Right hindlimb (tissue), 1 donor: ENCODE data around the gene CSHL1.
"Not testable (repeated sequence)": the region's sequence is repeated elsewhere in the genome, so short reads cannot be mapped to it uniquely, and the experiment has no call there.

Source experiments
- DNase-seq: peaks from one replicate; pipeline ENCODE4 v3.0.0-alpha.2; 2018

The CSHL1 gene

DNA sequence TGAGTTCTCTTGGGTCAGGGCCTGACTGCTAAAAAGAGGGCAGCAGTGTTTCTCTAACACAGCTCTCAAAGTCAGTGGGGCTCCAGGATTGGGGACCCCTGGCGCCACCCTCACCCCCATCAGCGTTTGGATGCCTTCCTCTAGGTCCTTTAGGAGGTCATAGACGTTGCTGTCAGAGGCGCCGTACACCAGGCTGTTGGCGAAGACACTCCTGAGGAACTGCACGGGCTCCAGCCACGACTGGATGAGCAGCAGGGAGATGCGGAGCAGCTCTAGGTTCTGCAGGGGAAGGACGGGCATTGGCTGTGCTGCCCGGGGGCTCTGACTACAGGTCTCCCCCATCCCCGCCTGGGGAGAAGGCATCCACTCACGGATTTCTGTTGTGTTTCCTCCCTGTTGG, 6.6 kb upstream of the CSHL1 start:
- no peak for DNase-seq

GRCh38 chr17:63917206-63917605, 6.1 kb upstream of the CSHL1 start:
- not testable (repeated sequence) for DNase-seq

GRCh38 chr17:63916566-63917185, 5.6 kb upstream of the CSHL1 start:
- no peak for DNase-seq

DNA sequence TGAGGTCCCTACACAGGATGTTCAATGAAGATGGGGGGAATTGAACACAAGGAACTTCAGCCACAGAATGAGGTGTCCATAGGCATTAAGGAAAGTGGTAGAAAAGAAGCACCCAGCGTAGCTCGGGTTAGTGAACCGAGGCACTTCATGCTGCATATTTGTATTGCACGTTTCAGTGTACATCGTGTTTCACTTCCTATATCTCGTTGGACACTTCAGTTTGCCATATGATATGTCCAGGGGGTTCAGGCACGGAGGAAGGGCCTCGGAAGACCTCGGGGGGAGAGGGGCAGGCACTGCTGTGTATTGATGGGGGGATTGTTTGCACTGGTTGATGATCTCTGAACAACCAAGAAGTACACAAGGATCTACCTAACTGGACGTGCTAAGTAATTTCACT, 4.7 kb upstream of the CSHL1 start:
- not testable (repeated sequence) for DNase-seq

DNA sequence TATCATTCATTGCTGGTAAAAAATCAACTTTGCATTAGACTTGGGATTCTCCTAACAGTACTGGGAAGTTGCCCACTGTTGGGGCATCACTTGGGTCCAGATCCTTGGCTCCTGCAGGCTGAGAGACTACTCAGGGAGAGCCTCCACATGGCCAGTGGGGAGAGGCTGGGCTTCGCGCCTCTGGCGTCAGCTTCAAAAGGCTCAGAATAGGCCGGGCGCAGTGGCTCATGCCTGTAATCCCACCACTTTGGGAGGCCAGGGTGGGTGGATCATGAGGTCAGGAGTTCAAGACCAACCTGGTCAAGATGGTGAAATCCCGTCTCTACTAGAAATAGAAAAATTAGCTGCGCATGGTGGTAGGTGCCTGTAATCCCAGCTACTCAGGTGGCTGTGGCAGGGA, 3.4 kb upstream of the CSHL1 start:
- no peak for DNase-seq

DNA sequence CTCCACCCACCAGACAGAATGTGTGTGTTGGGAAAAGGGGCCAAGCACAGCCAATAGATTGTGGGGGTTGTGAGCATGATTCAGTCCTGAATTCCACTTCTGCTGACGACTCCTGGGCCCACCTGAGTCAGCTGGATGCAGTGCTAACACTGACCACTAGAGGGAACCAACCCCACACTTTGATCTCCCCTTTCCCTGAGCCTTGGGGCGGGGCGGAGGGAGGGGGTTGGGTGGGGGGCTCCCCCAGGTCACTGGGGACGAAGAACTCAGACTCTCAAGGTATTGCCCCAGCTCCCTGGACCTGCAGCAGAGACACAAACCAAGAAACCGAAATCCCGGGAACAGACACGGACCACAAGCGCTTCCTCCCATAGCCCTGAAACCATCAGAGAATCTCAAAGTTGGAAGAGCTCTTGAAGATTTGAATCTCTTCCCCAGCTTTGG, 621 bp upstream of the CSHL1 start:
- peak; percentile 42 for DNase-seq

GRCh38 chr17:63910096-63910495, 962 bp downstream of the CSHL1 start:
- no peak for DNase-seq

DNA sequence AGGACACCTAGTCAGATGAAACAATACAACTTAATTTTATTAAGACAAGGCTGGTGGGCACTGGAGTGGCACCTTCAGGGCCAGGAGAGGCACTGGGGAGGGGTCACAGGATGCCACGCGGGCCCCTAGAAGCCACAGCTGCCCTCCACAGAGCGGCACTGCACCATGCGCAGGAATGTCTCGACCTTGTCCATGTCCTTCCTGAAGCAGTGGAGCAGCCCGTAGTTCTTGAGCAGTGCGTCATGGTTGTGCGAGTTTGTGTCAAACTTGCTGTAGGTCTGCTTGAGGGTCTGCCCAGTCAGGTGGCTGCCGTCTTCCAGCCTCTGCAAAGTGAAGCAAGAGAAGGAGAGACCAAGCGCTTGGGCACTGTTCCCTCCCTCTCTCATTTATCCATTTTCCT, 1.5 kb downstream of the CSHL1 start:
- not testable (repeated sequence) for DNase-seq

GRCh38 chr17:63907161-63907778, 3.8 kb downstream of the CSHL1 start:
- not testable (repeated sequence) for DNase-seq

DNA sequence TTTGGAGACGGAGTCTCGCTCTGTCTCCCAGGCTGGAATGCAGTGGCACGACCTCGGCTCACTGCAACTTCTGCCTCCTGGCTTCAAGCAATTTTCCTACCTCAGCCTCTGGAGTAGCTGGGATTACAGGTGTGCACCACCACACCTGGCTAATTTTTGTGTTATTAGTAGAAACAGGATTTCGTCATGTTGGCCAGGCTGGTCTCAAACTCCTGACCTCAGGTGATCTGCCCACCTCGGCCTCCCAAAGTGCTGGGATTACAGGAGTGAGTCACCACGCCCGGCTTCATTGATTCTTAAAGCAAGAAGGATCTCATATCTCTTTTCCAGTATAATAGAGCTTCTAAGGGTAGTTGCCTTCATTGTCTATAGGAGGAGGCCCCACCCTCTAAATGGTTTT, 6.3 kb downstream of the CSHL1 start:
- DNase-seq, result not testable (repeated sequence)

GRCh38 chr17:63903787-63904201, 7.3 kb downstream of the CSHL1 start:
- not testable (repeated sequence) for DNase-seq

DNA sequence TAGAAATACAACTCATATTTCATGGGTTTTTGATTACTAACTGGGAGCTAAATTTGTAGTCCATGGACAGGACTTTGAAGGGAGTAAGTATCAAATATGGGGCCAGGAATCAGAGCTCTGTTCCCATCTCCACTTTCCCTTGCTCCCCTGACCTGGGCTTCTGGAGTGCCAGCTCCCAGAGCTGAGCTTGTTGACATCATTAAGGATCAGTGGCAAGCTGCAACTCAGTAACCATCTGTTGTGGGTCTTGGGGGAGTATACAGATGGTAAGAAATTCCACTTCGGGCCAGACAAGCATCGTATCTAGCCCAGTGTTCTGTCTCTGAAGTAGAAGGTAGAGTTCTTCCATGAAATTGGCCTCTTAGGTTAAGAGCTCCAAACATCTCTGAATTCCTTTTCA, 9.1 kb downstream of the CSHL1 start:
- not testable (repeated sequence) for DNase-seq

GRCh38 chr17:63898899-63899798, 11.9 kb downstream of the CSHL1 start:
- DNase-seq, result not testable (repeated sequence)

DNA sequence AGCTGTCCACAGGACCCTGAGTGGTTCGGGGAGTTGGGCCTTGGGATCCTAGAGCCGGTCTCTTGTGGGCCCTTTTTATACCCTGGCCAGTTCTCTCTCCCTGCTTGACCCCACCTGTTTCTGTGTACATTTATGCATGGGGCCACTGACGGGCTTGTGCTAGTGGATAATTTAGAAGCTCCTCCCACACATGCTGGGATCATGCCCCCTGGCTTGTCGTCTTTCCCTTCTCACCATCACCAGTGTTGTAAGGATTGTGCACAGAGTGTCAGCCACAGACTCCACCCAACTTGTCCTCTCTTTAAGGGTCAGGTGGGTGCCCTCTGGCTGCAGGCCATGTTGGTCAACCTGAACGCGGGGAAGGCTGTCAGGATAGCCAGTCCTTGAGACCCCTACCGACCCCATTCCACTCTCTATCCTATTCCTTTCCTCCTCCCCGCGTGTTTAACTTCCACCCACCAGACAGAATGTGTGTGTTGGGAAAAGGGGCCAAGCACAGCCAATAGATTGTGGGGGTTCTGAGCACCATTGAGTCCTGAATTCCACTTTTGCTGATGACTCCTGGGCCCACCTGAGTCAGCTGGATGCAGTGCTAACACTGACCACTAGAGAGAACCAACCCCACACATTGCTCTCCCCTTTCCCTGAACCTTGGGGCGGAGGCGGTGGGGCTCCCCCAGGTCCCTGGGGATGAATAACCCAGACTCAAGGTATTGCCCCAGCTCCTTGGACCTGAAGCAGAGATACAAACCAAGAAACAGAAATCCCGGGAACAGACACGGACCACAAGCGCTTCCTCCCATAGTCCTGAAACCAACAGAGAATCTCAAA, 14.3 kb downstream of the CSHL1 start, which contains the start of gene CSH1:
Gene CSH1 (minus strand): TSS at position 51 of the 831 bp plus-strand sequence. CDS start 63 bp downstream, outside the sequence.
- not testable (repeated sequence) for DNase-seq

DNA sequence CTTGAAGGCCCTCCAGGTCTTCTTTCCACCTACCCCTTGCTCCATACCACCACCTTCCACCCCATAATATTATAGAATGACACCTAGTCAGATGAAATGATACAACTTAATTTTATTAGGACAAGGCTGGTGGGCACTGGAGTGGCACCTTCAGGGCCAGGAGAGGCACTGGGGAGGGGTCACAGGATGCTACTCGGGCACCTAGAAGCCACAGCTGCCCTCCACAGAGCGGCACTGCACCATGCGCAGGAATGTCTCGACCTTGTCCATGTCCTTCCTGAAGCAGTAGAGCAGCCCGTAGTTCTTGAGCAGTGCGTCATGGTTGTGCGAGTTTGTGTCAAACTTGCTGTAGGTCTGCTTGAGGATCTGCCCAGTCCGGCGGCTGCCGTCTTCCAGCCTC, 16.2 kb downstream of the CSHL1 start:
- not testable (repeated sequence) for DNase-seq

DNA sequence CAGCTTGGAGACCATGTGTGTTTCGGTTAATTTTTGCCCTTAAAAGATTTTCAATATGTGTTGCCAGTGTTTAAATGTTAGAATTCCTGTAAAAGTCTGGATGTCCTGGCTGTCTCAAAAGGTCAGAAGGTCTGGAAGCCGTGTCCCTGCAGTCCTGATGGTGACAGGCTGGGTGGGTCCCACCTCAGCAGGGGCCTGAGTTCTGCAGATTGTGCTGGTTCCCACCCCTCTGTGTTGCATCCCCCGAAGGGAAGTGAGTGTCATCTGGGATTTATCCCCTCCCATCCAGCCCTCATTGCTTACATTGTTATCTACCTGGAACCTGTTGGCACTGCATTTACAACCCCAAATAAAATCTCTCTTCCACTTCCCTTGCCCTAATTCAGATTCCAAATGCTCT, 17.0 kb downstream of the CSHL1 start:
- not testable (repeated sequence) for DNase-seq

- not testable (repeated sequence) for DNase-seq
Observed at GRCh38 chr17:63892316-63893037, 18.6 kb downstream of the CSHL1 start.

DNA sequence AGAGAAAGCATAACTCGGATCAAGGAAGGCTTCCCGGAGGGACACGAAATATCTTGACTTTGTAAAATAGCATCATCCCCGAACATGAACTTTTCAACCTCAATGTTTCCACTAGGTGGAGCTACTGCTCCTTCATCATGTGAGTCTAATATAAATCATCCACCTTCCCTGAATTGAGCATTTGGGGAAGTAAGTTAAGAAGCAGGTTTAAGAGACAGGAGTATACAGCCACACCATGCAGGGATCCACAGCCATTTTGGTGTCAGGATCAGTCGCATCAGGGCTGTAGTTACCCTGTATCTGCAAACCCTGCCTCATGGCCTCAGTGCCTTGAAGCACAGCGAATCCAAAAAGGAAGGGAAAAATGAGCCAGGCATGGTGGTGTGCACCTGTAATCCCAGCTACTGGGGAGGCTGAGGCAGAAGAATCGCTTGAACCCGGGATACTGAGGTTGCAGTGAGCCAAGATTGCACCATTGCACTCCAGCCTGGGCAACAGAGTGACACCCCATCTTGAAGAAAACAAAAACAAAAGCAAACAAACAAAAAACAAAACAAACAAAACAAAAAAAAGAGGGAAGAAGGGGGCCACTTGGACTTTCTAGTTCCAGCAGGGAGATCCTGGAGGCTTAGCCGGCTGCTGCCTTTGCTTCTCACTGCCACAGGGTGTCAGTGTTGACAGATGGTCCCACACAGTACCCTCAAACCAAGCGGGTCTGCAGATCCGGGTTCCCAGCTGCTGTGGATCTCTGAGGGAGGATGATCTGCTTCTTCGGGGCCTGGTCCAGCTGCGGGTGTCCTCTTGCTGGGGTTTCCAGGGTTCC, 21.8 kb downstream of the CSHL1 start:
- peak; percentile 33 for DNase-seq

GRCh38 chr17:63885119-63885518, 25.9 kb downstream of the CSHL1 start:
- not testable (repeated sequence) for DNase-seq

DNA sequence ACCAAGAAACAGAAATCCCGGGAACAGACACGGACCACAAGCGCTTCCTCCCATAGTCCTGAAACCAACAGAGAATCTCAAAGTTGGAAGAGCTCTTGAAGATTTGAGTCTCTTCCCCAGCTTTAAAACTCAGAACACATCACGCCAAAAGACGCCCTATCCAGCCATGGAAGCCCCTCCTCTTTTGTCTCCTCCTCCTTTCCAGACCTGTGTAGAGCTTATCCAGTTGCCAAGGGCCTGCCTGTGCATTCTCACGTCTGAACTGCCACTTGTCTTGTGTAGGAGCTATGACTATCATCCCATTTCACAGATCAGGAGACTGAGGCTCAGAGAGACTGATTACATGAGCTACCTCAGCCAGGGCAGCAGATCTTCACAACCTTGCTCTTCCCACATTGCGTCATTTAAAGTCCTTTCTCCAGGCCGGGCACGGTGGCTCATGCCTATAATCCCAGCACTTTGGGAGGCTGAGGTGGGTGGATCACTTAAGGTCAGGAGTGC, 28.4 kb downstream of the CSHL1 start:
- not testable (repeated sequence) for DNase-seq
